HL-60 (cell line): Measurements from ENCODE around the gene FZD2.

ENCODE experiments used
- DNase-seq, 2 experiments: peaks; one replicate each; pipeline ENCODE4 v3.0.0-alpha.2; 2010 to 2020; ENCODE audit warnings: low read depth in 1 of 2, low spot score in 1 of 2
- H3K27ac ChIP-seq: fragments of 250-450 bp; sonication (Bioruptor Pico); replicated peaks from 2 replicates; pipeline ENCODE4 v1.5.1; 2020; ENCODE audit warnings: mild to moderate bottlenecking, moderate library complexity
- H3K27me3 ChIP-seq: fragments of 250-450 bp; sonication (Bioruptor Pico); 2 replicates; pipeline ENCODE4 v1.5.1; 2021; ENCODE audit warnings: mild to moderate bottlenecking, moderate library complexity; ENCODE audit not compliant: insufficient read depth, poor library complexity, severe bottlenecking
- H3K4me3 ChIP-seq: replicated peaks from 2 replicates; pipeline ENCODE4 v1.5.1; 2011; ENCODE audit warnings: mild to moderate bottlenecking, control low read depth, low read length; ENCODE audit not compliant: insufficient read depth
- GABPA ChIP-seq: IDR thresholded peaks from 2 replicates; pipeline ENCODE4 v1.6.1; 2012; ENCODE audit warnings: low read depth
- POLR2AphosphoS5 ChIP-seq: IDR thresholded peaks from 2 replicates; pipeline ENCODE4 v1.6.1; 2012; ENCODE audit warnings: low read depth
- REST ChIP-seq: IDR thresholded peaks from 2 replicates; pipeline ENCODE4 v1.6.1; 2012; ENCODE audit warnings: low read depth; ENCODE audit not compliant: insufficient replicate concordance
- SPI1 ChIP-seq: IDR thresholded peaks from 2 replicates; pipeline ENCODE4 v1.6.1; 2012; ENCODE audit warnings: low read depth, mild to moderate bottlenecking, borderline replicate concordance
- TF ChIP-seq, protein P1 (sequence below): IDR thresholded peaks from one replicate; pipeline ENCODE4 v1.5.1; 2011; ENCODE audit warnings: low read length, control low read depth, inconsistent platforms; ENCODE audit not compliant: insufficient read depth

Gene FZD2

GRCh38 chr17:44602390-44602789, 45.1 kb downstream of the FZD2 start:
- H3K27ac ChIP-seq: no peak overlapping the region
- DNase-seq: no peak
- no peaks in the 10 kb centered on the region for H3K27me3 ChIP-seq
- no peak overlapping the region for H3K4me3 ChIP-seq
- no peak for TF ChIP-seq SPI1
- no peak for TF ChIP-seq REST
- TF ChIP-seq, protein P1, sequence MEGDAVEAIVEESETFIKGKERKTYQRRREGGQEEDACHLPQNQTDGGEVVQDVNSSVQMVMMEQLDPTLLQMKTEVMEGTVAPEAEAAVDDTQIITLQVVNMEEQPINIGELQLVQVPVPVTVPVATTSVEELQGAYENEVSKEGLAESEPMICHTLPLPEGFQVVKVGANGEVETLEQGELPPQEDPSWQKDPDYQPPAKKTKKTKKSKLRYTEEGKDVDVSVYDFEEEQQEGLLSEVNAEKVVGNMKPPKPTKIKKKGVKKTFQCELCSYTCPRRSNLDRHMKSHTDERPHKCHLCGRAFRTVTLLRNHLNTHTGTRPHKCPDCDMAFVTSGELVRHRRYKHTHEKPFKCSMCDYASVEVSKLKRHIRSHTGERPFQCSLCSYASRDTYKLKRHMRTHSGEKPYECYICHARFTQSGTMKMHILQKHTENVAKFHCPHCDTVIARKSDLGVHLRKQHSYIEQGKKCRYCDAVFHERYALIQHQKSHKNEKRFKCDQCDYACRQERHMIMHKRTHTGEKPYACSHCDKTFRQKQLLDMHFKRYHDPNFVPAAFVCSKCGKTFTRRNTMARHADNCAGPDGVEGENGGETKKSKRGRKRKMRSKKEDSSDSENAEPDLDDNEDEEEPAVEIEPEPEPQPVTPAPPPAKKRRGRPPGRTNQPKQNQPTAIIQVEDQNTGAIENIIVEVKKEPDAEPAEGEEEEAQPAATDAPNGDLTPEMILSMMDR: no peak
- no peak for TF ChIP-seq POLR2AphosphoS5
- TF ChIP-seq GABPA: no peak

GRCh38 chr17:44602970-44603369, 45.7 kb downstream of the FZD2 start:
- TF ChIP-seq SPI1: no peak
- no peak overlapping the region for H3K4me3 ChIP-seq
- no peaks in the 10 kb centered on the region for H3K27me3 ChIP-seq
- DNase-seq: no peak
- H3K27ac ChIP-seq: no peak overlapping the region

GRCh38 chr17:44604116-44604761, 47.0 kb downstream of the FZD2 start:
- no peaks in the 10 kb centered on the region for H3K27me3 ChIP-seq
- no peak for TF ChIP-seq GABPA
- TF ChIP-seq, protein P1: no peak
- TF ChIP-seq REST: no peak
- TF ChIP-seq POLR2AphosphoS5: no peak
- no peak for TF ChIP-seq SPI1
- DNase-seq: no peak
- no peak overlapping the region for H3K4me3 ChIP-seq
- no peak overlapping the region for H3K27ac ChIP-seq

DNA sequence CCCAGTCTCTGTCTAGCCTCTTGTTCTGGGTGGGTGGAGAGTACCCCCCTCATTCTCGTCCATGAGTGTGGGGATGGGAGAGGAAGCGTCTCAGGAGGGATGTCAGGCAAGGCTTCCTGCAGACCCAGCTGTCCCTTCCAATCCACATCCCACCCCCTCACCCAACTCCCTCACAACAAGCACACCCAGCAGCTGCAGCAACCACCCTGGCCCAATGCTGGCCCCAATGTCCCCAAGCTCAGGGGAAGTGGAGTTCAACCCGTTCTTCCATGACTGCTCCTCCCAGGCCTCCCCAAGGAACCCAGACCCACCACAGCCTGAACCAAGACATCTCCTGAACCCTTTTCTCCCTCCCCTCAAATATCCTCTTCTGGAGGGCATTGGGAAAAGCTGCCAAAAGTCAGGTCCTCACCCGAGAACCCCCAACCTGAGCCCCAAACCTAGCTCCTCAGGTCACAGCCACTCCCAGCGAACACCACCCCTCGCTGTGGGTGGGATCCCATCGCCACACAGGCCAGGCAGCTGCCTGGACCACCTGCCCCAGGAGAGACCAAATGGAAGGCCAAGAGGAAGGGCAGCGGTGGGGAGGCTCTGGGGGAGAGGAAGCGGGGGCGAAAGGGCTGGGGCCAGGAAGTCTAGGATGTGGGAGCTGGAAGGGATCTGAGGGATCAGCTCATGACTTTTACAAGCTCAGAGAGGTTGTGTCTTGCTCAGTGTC, 47.6 kb downstream of the FZD2 start:
- Histone ChIP-seq H3K27ac (no peak overlapping the region), H3K27me3 (no peaks in the 10 kb centered on the region), H3K4me3 (no peak overlapping the region)
- no peak for DNase-seq
- TF ChIP-seq, protein P1: no peak
- TF ChIP-seq SPI1: no peak
- no peak for TF ChIP-seq REST
- TF ChIP-seq GABPA: no peak
- TF ChIP-seq POLR2AphosphoS5: no peak
